Fibroblast of skin of right quadriceps (primary cell): Measurements from ENCODE around the gene LY6G6C.
"Not testable (repeated sequence)": the region's sequence is repeated elsewhere in the genome, so short reads cannot be mapped to it uniquely, and the experiment has no call there.

Experiments
- DNase-seq: peaks from one replicate; pipeline ENCODE4 v3.0.0-alpha.2; 2013

Gene LY6G6C

DNA sequence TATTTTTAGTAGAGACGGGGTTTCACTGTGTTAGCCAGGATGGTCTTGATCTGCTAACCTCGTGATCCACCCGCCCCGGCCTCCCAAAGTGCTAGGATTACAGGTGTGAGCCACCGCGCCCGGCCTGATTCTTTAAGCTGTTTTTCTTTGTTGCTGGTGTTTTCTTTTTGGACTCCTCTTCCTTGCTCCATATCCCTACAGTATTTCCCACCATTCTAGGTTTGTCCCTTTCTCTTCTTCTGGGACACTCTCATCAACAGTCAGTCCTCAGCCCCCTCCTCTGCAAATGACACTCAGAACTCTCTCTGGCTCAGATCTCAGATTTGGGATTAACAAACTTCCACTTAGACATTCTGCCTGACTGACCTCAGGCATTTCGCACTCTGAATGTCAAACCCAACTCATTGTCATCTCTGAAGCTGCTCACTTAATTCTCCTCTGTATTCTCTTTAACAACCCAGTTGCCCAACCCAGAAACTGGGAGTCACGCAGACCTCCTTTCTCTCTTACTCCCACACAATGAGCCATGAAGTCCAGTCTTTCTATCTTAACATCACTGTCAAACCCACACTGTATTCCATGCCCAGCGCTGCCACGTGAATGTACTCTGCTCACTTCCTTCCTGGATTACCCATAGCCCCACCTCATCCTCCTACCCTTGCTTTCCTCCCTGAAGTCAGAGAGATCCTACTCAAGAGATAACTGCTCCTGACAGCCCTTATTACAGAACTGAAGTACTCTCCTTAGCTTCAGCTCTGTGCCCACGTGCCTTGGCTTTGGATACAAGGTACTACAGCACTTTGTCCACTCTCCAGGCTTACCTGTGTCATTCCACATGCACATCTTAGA, 4.2 kb upstream of the LY6G6C start:
- DNase-seq: no peak

DNA sequence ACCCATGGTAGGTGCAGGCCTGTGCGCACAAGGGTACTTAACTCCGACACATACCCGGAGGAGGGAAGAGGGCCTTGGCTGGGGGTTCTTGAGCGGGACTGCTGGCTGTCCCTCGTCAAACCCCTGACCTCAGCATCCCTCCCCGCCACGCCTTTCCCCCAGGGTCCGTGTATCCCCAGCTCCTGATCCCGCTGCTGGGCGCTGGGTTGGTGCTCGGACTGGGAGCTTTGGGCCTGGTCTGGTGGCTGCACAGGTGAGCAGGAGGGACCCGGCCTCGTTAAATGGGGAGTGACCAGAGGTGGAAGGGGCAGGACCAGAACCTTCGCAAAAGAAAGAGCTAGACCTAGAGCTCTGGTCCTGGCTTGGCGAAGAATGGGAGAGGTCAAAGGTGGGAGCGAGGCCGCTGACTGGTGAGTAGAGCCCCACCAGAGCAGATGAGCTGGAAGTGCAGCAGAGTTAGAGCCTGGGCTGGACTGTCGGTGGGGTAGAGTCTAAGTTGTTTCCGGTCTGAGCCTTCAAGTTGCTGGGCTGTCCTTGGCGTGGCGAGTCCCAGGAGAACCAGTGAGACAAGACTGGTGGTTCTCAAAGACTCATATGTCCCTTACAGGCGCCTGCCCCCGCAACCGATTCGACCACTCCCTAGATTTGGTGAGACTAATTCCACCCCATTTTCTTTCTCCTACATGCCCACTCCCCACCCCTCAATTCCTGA, 2.6 kb upstream of the LY6G6C start:
- DNase-seq: no peak

DNA sequence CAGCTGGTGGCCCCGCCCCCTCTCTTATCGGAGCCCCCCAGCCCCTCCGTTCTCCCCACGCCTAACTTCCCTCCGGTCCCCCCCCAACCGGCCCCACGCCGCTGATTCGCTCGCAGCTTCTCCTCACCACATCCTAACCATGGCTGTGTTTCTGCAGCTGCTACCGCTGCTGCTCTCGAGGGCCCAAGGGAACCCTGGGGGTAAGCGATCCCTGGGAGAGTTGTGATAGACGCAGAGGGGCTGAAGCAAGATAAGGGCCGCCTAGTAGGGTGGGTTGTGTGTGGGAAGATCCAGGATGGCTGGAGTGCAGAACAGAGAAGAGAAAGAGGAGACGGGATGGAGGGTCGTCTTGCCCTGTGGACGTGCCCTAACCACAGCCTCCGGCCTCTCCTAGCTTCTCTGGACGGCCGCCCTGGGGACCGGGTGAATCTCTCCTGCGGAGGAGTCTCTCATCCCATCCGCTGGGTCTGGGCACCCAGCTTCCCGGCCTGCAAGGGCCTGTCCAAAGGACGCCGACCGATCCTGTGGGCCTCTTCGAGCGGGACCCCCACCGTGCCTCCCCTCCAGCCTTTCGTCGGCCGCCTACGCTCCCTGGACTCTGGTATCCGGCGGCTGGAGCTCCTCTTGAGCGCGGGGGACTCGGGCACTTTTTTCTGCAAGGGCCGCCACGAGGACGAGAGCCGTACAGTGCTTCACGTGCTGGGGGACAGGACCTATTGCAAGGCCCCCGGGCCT, 1.9 kb upstream of the LY6G6C start, which contains the start of gene MPIG6B:
MPIG6B (plus strand) TSS at position 129 of the 735 bp plus-strand sequence; CDS start at position 140, 11 bp downstream.
- no peak for DNase-seq

DNA sequence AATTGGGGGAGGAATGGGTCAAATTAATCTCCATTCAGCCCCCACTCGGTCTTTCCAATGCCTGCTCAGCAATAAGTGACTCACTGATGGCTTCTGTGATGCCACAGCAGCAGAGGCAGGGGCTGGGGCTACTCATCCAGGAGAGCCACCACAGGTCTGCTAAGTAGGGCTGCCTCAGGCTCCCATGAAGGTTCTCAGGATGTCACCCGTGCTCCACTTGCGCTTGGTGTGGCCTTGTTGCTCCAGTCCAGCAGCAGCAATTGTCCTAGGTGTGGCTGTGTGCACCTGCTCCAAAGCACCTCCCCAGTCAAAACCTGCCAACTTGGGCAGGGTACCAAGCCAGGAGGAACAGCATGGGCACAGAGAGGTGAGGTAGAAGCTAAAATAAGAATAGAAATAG, 627 bp upstream of the LY6G6C start:
- no peak for DNase-seq

DNA sequence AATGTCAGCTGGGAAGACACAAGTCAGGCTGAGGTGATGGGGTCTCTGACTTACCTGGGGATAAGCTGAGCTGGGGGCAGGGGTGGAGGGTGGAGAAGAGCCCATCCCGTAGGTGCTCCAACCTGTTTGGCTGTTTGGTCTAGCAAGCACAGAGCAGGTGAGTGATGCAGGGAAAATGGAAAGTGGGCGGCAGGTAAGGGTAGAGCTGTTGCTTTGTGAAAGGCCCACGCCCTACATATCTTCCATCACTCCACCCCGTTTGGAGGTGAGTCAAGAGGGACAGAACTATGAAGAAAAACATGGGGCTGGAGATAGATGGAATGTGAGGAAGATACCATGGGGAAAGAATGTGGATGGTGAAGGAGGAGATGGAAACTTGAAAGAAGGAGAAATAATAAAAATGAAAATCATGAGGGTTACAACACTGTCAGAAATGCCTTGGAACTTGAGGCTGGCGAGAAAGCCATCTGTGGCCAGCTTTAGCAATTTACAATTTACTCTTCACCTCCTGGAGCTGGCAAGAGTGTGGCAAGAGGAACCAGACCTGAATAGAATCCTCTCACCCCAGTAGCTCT, 1.3 kb downstream of the LY6G6C start:
- no peak for DNase-seq

DNA sequence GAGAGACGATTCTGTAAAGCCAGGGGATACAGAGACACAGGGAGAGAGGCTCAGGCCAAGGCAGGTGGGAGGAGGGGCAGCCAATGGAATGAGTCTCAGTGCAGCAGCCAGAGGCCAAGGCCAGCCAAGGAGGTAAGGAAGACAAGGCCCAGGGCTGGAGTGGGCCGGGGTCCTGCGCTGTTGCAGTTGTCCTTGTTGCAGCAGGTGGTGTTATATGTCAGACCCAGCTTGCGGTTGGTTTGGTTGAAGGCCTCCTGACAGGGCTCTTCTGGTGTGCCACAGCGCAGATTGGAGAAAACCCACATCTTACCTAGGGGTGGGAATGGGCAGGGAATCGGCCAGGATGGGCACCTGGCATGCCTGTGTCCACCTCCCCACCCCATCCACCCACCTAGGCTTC, 2.5 kb downstream of the LY6G6C start:
- no peak for DNase-seq

DNA sequence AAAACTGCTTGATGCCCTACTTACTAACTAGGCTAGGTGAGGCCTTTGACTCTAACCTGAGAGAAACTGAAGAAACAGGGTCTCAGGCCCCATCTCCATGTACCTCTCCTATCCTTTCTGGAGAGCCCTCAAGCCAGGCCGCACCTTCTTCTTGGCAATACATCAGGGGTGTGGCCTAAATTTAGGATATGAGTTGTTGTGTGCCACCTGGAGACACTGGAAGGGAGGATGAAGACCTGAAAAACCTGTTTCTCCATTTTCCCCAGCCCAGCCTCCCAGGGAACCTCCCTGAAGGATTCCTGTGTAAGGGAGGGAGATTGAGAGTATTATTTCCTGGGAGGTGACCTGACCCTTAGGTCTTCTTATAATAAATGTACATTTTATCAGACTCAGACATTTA, 3.3 kb downstream of the LY6G6C start:
- DNase-seq: no peak

DNA sequence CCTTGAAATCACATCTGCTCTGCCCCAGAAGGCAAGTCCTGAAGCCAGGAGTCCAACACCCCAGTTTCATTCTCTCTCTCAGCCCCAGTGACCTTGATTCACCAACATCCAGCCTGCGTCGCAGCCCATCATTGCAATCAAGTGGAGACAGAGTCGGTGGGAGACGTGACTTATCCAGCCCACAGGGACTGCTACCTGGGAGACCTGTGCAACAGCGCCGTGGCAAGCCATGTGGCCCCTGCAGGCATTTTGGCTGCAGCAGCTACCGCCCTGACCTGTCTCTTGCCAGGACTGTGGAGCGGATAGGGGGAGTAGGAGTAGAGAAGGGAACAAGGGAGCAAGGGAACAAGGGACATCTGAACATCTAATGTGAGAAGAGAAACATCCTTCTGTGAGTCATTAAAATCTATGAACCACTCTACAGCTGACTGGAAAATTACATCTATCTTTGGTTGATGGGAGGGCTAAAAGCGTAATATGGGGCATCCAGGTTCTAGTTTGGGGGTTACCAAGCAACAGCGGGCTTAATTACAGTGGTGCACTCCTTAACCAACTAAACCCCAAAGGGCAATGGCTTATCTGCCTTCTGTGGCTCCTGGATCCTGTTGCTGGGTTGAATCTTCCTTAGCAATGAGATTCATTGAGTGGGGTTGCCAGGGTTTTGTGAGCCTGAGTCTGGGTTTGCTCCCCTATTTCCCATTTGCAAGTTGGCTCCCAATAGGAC, 3.9 kb downstream of the LY6G6C start:
- DNase-seq: no peak

DNA sequence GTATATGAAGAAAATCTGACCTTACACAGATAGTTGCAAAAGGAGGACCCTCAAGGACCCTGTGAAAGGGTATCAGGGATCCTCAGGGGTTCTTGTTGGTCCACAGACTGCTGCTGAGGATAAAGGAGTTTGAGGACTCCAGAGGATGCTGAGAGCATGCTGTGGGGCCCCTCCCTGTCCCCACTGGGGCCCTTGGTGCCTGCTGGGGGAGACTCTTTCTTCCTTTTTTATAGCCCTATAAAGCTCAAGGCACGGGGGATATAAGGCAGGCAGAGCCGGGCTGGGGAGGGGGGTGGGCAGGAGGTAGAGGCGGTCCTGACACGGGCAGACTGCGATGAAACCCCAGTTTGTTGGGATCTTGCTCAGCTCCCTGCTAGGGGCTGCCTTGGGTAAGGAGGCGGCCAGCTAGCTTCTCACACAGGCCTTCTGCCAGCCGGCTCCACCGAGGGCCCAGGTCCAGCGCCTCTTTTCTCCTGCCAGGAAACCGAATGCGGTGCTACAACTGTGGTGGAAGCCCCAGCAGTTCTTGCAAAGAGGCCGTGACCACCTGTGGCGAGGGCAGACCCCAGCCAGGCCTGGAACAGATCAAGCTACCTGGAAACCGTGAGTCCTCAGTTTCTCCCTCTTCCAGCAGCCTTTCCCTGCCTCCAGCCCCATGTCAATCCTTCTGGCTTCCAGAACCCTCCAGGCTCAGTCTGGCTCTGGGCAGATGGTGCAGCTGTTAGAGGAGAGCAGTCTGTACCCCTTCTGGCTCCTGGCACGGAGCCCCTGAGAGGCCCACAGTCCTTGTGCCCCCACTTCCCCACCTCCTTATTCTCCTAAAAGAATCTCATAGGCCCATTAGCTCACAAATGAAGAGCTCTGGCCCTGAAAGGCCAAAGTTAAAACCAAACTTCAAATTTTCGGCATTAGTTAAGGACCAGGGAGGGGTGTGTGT, 6.3 kb downstream of the LY6G6C start, which contains the start of gene LY6G6D:
LY6G6D (plus strand) TSS at position 327 of the 937 bp plus-strand sequence; CDS start at position 335, 8 bp downstream.
- DNase-seq: no peak

DNA sequence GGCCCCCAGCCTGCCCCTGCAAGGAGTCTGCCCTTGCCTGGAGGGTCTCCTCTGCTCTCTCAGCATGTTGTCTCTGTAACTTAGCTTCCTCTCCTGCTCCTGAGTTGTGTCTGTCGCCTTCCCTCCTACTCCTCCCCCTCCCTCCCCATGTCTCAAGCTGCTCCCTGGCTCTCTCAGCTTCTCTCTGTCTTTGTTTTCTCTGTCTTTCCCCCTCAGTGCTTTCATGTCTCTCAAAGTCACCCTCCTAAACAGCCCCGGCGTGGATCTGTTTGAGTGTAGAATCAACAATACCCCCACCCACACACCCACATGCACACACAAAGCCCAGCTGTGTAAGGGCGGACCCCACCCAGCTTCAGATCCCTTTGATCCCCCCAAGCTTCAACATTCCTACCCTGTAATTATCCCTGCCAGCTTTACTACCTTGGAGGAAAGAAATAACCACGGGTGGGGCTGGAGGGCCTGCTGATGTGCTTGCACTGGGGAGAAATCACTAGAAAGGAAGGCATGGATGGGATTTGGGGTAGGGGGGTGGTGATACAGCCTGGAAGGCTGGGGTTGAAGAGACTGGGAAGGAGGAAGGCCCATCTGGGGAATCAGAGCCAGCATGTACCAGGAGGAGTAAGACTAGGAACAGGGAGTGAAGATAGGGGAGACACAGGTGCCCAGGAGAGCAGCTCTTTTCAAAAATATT, 7.4 kb downstream of the LY6G6C start:
- DNase-seq: no peak

DNA sequence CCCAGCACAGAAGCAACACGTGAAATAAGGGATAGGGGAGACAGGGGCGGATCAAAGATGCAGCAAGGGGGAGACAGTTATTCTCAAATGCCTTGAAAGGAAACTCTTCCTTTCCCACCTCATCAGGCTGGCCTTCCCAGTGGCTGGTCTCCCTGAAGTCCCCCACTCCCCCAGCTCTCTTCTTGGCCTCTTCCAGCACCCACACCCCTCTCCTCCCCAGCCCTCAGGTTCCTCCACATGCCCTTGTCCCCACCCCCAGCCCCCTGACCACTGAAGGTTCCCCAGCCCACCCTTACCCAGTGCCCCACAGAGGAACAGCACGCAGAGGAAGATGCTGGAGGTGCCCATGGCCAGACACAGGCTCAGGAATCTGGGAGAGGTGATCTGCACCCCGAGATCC, 8.1 kb downstream of the LY6G6C start:
- DNase-seq: no peak

DNA sequence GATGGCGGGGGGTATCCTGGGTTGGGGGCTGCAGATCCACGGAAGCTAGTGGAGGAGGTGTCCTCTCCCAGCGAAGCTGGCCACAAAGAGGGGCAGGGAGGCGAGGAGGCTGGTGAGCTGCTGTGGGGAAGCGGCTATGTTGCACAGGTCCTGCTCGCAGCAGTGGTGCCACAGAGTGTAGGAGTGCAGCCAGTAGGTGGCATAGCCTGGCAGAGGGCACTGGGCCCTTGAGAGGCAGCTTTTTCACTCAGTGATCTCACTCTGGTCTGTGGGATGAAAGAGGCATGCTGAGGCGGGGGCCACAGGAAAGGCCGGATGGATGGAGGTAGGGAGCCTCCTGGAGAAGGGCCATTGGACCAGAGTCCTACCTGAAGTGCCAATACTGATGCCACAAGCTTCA, 9.2 kb downstream of the LY6G6C start:
- no peak for DNase-seq

DNA sequence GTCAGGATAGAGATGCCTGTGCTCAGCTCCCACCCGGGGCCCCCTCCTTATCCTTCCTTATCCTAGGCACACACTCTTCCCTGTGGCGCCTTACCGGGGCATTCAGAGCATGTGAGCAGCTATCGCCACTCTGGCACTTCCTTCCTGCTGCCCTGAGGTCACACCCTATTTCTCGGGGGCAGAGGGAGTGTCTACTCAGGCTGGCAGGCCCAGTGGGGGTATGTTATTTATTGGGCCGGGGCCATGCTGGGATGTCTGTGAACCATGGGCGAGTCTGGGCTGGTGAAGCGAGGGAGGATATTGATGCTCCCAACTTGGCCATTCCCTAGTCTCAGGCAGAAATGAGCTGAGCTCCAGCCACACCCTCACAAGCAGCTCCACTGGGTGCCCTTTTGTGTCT, 10.3 kb downstream of the LY6G6C start:
- no peak for DNase-seq

DNA sequence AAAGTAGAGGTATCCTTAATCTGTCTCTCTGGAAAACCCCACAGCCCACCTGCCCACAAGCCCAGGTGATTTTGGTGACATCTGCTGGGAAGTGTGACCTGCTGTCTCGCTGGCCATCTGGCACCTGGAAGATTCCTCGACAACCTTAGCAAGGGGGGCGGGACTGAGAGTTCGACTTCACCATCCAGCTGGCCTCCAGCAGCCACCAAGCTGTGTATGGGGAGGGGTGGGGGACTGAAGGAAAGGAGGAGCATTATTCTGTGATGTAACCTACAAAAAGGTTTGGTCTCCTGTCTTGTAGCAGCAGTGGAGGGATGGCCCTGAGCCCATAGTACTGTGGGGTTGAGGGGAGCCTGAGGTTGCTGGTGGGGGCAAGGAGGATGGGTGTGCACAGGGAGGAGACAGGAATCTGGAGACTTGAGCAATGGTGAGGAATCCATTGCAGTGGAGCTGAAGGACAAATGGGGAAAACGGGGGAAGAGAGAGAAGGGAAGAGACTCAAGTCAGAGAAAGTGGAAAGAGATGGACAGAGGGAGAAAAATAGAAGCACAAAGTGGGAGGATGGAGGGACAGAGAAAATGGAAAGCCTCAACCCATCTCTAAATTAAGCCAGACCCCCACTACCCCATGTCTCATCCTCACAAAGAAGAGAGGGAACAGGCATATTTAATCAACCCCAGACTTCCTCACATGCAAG, 10.9 kb downstream of the LY6G6C start:
- DNase-seq: no peak

DNA sequence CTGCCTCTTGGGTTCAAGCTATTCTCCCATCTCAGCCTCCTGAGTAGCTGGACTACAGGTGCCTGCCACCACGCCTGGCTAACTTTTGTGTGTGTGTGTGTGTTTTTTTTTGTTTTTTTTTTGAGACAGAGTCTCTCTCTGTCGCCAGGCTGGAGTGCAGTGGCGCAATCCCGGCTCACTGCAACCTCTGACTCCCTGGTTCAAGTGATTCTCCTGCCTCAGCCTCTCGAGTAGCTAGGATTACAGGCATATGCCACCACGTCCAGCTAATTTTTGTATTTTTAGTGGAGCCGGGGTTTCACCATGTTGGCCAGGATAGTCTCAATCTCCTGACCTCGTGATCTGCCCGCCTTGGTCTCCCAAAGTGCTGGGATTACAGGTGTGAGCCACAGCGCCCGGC, 12.4 kb downstream of the LY6G6C start:
- not testable (repeated sequence) for DNase-seq

DNA sequence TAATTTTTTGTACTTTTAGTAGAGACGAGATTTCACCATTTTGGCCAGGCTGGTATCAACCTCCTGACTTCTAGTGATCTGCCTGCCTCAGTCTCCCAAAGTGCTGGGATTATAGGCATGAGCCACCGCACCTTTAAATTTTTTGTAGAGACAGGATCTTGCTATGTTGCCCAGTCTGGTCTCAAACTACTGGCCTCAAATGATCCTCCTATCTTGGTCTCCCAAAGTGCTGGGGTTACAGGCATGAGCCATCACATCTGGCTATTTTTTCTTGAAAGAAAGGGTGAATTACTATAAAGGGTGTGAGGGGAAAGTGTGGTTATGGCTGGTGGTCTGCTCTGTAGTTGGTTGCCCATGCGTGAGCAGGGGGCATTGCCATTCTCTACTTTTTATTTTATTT, 13.3 kb downstream of the LY6G6C start:
- DNase-seq: no peak

DNA sequence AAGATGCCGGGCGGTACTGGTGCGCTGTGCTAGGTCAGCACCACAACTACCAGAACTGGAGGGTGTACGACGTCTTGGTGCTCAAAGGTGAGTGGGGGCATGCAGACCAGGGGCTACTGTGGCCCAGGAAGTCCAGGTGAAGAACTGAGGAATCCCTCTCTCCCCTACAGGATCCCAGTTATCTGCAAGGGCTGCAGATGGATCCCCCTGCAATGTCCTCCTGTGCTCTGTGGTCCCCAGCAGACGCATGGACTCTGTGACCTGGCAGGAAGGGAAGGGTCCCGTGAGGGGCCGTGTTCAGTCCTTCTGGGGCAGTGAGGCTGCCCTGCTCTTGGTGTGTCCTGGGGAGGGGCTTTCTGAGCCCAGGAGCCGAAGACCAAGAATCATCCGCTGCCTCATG, 13.8 kb downstream of the LY6G6C start:
- no peak for DNase-seq

DNA sequence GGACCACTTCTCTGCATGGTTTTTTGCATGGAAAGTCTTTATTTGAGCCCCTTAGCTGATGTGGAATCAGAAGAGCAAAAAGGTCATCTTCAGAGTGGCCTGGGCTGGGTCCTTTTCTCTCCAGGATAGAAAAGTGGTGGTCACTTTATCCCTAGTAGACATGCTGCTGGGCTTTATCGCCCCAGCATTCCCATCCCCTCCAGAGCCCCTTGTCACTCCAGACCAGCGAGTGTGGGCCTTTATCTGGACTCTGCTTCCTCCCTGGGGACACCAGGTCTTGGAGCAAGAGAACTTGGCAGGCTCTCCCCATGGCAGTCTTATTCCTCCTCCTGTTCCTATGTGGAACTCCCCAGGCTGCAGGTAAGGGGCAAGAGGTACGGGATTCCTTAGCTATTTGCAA, 14.9 kb downstream of the LY6G6C start, which contains the start of gene LY6G6F:
LY6G6F (plus strand) TSS at position 268 of the 400 bp plus-strand sequence; CDS start at position 309, 41 bp downstream.
- DNase-seq: no peak

DNA sequence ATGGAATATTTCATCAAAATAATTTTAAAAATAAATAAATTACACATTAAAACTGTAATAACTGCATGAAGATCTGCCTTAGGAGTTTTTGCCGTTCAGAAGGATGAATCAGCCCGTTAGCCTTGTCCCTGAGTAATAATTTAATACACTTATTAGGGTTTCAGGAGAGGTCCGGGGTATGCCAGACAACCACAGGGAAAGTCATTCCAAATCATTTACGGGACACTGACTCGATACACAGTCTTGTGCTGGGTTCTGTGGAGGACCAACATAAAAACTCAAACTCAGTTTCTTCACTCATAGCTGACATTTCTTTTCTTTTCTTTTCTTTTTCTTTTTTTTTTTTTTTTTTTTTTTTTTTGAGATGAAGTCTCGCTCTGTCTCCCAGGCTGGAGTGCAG, 15.6 kb downstream of the LY6G6C start:
- DNase-seq: no peak
